Adrenal gland (tissue), 12 donors: ENCODE measurements around the gene COL25A1. TPM values are rescaled to one million over a fixed set of nuclear protein-coding genes. Genes with fewer than 3 reads are reported as not detected.
A peak's percentile ranks its signal among the peaks of the same experiment; 100 is the strongest.

Experiments used
- DNase-seq, 7 donors: peaks; one replicate each; pipeline ENCODE4 v3.0.0-alpha.2; 2019 to 2020
- H3K27ac ChIP-seq, 5 donors: fragments of 200-600 bp; sonication (generic) in 4 of 5; 1 replicate in 3 of 5; 2 replicates in 2 of 5; pipeline versions ENCODE4 v1.5.1 to v1.8.0; 2016 to 2020; ENCODE audit warnings: mild to moderate bottlenecking in 1 of 5
- H3K27me3 ChIP-seq: fragments of 200-600 bp; 2 replicates; pipeline ENCODE4 v1.8.0; 2021
- H3K36me3 ChIP-seq, 2 donors: fragments of 200-600 bp; replicated peaks in 1 of 2; 1 replicate in 1 of 2; 2 replicates in 1 of 2; pipeline versions ENCODE4 v1.5.1 to v1.8.0; 2018 to 2022
- H3K4me1 ChIP-seq, 2 donors: fragments of 200-600 bp; replicated peaks in 1 of 2; 1 replicate in 1 of 2; 2 replicates in 1 of 2; pipeline versions ENCODE4 v1.5.1 to v1.8.0; 2018 to 2021
- H3K4me3 ChIP-seq, 4 donors: fragments of 200-600 bp; sonication (generic) in 3 of 4; one replicate each; pipeline ENCODE4 v1.5.1; 2016 to 2018
- H3K9me3 ChIP-seq, 3 donors: fragments of 200-600 bp; sonication (generic) in 1 of 3; replicated peaks in 1 of 3; 1 replicate in 2 of 3; 2 replicates in 1 of 3; pipeline versions ENCODE4 v1.5.1 to v1.8.0; 2016 to 2021
- CTCF ChIP-seq, 6 experiments: fragments of 450-650 bp in 4 of 6; fragments of 200-600 bp in 2 of 6; sonication (generic) in 1 of 6; IDR thresholded peaks; 1 replicate in 5 of 6; 2 replicates in 1 of 6; pipeline versions ENCODE4 v1.5.1 to v1.8.0; 2016 to 2021; ENCODE audit warnings: antibody characterized with exemption in 6 of 6, mild to moderate bottlenecking in 2 of 6, moderate library complexity in 1 of 6
- POLR2A ChIP-seq, 2 donors: fragments of 450-650 bp; IDR thresholded peaks; one replicate each; pipeline ENCODE4 v1.6.1; 2017; ENCODE audit warnings: antibody characterized with exemption in 2 of 2, mild to moderate bottlenecking in 2 of 2, moderate library complexity in 1 of 2
- WGBS, 4 donors: extraction: QIAGEN DNeasy Blood & Tissue Kit in 2 of 4; methylation state at CpG; one replicate each; pipeline versions ENCODE4 v1.1.5 to v1.1.7; 2013 to 2017; 5-methylcytosine and 5-hydroxymethylcytosine counted together
- intact Hi-C, 2 donors: fragments of 100-400 bp; cut with DNase I; formaldehyde crosslinking; loops; one replicate each; pipeline versions ENCODE4 v1.14.1 to v1.15.0; 2022 to 2023
- polyA plus RNA-seq, 3 donors: library from polyadenylated mRNA; stranded (reverse); fragments of 200-250 nt in 2 of 3; fragments of 350-450 nt in 1 of 3; fragmentation: Illumina TruSeq in 1 of 3; extraction: RNeasy Lipid Tissue Mini Kit (QIAGEN cat#74804) in 1 of 3; gene quantifications; one replicate each; pipeline ENCODE4 v1.2.3, GENCODE V29; 2013 to 2014
- total RNA-seq, 9 donors: library from RNA; depleted of rRNA in 4 of 9; stranded (reverse); fragments of >200 nt in 4 of 9; fragments of 120-200 nt in 1 of 9; fragmentation: NEBNext Ultra II Directional in 1 of 9; extraction: Animal tissue kit (Norgen Biotek cat#: 25700) in 1 of 9; gene quantifications; one replicate each; pipeline versions ENCODE4 v1.1.0 to v1.2.4, GENCODE V29; 2013 to 2023
- donor health status: healthy with polysubstance abuse.
- donor health status: Bipolar disorder and iron deficiency.
- donor health status: DM: yes; HTN: yes; CAD: no.
- donor health status: DM: no; HTN: no; CAD: no.
- donor health status: DM: no; HTN: no; CAD: no.
- donor health status: DM: yes; HTN: yes; CAD: no.

COL25A1 gene
- total and polyA plus RNA-seq, 12 donors = 0.05 to 2.1 (median 0.47) TPM

- TF ChIP-seq CTCF (IDR thresholded peaks at IDR 0.05) = no peak
- TF ChIP-seq POLR2A (IDR thresholded peaks at IDR 0.05) = no peak
- H3K27ac ChIP-seq = peak overlapping the region in 2 of 5 donors; percentile 22 to 57
Observed at GRCh38 chr4:108763226-108763593, 539.2 kb downstream of the COL25A1 start.

DNA sequence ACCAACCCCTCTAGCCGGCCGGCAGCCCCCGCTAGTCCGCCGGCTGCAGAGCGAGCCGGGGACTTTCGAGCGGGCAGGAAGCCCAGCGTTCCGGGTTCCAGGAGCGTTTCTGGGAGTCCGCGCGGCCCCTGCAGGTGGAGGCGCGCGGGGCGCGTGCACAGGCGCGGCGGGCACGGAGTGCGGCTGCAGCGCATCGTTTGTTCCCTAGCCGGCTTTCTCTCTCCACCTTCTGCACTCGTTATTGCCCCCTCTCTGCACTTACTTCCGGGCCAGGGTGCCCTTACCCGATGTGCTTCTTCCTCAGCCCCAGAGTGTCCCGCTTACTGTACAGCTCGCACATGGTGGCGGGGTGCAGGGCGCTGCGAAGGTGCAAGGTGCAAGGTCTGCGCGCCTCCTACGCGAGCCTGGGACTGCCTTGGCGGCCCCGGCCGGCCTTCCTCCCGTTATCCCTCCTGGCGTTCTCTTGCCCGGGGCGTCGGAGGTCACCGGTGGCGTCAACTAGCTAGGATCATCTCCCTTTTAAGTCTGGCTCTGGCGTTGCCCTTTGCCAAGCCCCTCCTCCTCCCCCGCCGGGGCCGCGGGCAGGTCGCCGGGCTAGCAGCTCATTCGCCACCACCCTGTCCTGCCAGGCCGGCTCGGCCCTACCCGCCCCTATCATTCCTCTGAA is 539.8 kb downstream of the COL25A1 start, which contains the start of gene ETNPPL:
TSS of gene ETNPPL (minus strand) at position 495 of the 667 bp plus-strand sequence. CDS start at position 340, 155 bp downstream.
- peak; percentile 42 to 72 (median 54) for DNase-seq
- intact Hi-C loops = no loop called here
- Histone ChIP-seq H3K4me1 (peaks cover 0 to 3% of the 10 kb centered on the region in 2 donors), H3K27me3 (no peaks in the 10 kb centered on the region), H3K27ac (peak within 1 kb of the TSS in 2 of 5 donors; percentile 22 to 57), H3K36me3 (no peaks in the 10 kb centered on the region), H3K4me3 (peak within 1 kb of the TSS in 2 of 4 donors; percentile 56 to 76), H3K9me3 (no peaks in the 10 kb centered on the region)
- no peak for TF ChIP-seq POLR2A (IDR thresholded peaks at IDR 0.05)
- no peak for TF ChIP-seq CTCF (IDR thresholded peaks at IDR 0.05)
- 0 to 2% (median 0%) methylated on average over 26 to 61 of the region's 61 CpGs for WGBS, 4 donors

More at GRCh38 chr4:108763226-108763593, 539.2 kb downstream of the COL25A1 start:
- Histone ChIP-seq H3K27me3 (no peaks in the 10 kb centered on the region), H3K4me3 (peak overlapping the region in 2 of 4 donors; percentile 56 to 76), H3K4me1 (peaks cover 0 to 3% of the 10 kb centered on the region in 2 donors), H3K36me3 (no peaks in the 10 kb centered on the region), H3K9me3 (no peaks in the 10 kb centered on the region)
- WGBS, 4 donors = 11 to 33% (median 18%) methylated on average over 11 of the region's 11 CpGs
- DNase-seq = no peak
- intact Hi-C loops = no loop called here

Other genes with a start within 250 kb of the COL25A1 start
- gene SEC24B, start 131.2 kb upstream of the COL25A1 start, total RNA-seq = 10 to 100 TPM; 20.6 to 49.3 (median 30.4) TPM
- 10 to 100 TPM in 1 of 3 donors, 1 to 10 TPM in 2; 8.4 to 41.5 (median 9.0) TPM for gene SEC24B, start 131.2 kb upstream of the COL25A1 start, polyA plus RNA-seq